GM19043 (cell line): ENCODE data around the gene ATP8B1.
"Not testable (repeated sequence)": the region's sequence is repeated elsewhere in the genome, so short reads cannot be mapped to it uniquely, and the experiment has no call there.

Experiments
- ATAC-seq: cut with Tn5 transposase; IDR thresholded peaks from one replicate; pipeline ENCODE4 v1.9.1; 2021; ENCODE audit warnings: low read depth; ENCODE audit not compliant: unreplicated experiment

Gene ATP8B1

GRCh38 chr18:57677262-57678211, 125.6 kb downstream of the ATP8B1 start:
- no peak for ATAC-seq

DNA sequence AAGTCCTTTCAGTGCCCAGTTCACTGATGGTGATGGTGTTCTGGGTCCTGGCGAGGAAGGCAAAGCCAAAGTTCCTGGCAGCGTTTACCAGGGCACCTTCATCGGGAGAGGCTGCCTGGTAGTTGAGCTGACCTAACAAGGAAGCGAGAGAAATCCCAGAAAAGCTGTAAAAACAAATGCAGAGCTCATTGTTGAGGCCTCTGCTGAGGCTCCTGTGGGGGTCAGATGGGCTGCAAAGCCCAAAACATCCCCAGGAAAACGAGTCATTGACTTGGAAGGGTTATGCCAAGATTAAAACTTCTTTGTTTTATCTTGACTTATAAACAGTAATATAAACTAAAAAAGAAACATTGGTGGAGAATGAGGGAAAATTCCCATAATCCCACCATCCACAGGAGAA, 128.2 kb downstream of the ATP8B1 start:
- no peak for ATAC-seq

- no peak for ATAC-seq
Observed at GRCh38 chr18:57670046-57670445, 133.1 kb downstream of the ATP8B1 start.

DNA sequence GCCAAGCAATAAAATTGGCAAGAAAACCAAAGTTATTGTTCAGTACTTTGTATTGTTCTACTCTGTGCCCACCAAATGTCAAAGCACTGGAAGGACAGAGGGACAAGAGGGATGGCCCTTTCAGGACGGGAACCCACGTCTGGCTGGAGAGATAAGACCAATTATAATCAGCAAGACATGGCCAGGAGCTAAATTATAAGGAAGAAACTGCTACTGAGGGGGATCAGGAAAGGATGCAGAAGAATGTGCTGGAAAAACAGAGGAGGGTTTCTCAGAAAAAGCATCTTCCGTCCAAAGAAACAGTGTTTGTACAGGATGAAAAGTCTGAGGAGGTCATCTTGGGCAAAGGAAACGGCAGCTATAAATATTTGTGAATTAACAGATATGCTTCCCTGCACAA, 135.1 kb downstream of the ATP8B1 start:
- ATAC-seq, result no peak

DNA sequence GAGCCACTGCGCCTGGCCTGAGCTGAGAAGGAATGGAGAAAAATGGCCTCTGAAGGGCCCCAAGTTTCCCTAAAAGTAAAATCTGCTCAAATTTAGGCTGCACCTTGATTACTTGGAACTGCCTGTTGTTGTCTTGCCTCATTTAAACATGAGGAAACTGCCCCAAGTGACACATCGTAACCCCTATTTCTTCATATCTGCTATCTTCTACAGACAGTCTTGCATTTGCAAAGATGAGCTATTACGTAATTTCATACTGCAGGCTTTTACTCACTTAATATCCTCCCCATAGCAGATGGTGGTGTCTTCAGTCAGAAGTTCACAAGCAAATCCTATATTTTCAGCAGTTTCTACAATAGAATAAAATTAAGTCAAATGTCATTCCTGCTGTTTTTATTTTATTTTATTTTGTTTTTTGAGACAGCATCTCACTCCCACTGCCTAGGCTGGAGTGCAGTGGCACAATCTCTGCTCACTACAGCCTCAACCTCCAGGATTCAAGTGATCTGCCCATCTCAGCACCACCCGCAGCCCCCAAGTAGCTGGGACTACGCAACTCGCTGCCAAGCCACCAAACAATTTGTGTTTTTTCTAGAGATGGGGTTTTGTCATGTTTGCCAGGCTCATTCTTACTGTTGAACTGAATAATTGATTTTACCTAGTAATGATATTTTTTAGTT, 136.2 kb downstream of the ATP8B1 start:
- no peak for ATAC-seq

GRCh38 chr18:57664568-57665165, 138.4 kb downstream of the ATP8B1 start:
- no peak for ATAC-seq

- ATAC-seq, result no peak
Observed at GRCh38 chr18:57660961-57661360, 142.2 kb downstream of the ATP8B1 start.

- ATAC-seq, result no peak
Observed at GRCh38 chr18:57659460-57660102, 143.5 kb downstream of the ATP8B1 start.

GRCh38 chr18:57657542-57657941, 145.6 kb downstream of the ATP8B1 start:
- no peak for ATAC-seq

- ATAC-seq, result no peak
Observed at GRCh38 chr18:57655740-57656139, 147.4 kb downstream of the ATP8B1 start.

GRCh38 chr18:57651914-57652313, 151.2 kb downstream of the ATP8B1 start:
- no peak for ATAC-seq

DNA sequence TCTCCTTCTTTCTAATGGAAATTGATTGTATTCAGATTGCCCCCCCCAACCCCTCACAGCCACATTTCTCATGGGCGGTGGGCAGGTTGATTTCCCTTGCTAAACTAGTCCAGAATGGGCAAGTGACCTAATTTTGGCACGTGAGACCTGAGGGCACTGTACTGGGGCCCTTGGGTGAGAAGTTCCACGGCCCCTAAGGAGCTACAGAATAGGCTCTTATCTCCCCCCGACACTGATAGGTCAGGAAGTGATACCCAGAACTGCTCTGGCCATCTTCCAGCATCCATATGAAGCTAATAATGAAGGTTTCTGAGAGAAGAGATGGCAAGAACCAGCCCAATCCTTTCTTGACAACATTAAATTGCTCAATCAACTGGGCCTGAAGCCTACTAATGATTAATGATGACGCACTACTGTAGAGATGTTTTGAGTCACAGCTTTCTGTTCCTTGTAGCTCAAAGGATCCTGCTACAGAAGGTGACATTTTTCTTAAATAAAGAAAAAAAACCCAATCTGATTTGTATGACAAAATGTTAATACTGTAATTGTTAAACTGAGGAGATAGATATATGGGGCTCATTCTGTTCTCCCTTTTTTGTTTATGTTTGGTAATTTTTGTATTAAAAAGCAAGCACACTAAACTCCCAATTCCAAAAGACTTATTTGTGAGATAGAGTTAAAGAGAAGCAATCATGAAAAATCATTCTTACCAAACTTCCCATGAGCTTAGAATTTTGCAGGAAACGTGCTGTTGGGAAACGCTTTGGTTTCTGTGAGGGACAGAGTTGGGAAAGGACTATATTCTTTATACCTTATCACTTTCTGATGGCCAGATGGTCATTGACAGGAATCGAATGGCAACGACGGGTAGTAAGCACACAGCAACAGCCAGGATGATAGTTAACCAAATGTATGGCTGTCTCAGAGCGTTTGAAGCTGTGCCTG, 153.3 kb downstream of the ATP8B1 start:
- peak; percentile 97 for ATAC-seq

GRCh38 chr18:57648414-57648813, 154.7 kb downstream of the ATP8B1 start:
- ATAC-seq, result no peak

- no peak for ATAC-seq
Observed at GRCh38 chr18:57644540-57644939, 158.6 kb downstream of the ATP8B1 start.

DNA sequence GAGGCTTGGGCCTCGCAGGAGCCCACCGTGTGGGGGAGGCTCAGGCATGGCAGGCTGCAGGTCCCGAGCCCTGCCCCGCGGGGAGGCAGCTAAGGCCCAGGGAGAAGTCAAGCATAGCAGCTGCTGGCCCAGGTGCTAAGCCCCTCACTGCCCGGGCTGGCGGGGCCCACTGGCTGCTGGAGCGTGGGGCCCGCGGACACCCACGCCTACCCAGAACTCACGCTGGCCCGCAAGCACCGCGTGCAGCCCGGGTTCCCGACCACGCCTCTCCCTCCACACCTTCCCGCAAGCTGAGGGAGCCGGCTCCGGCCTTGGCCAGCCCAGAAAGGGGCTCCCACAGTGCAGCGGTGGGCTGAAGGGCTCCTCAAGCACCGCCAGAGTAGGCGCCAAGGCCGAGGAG, 159.4 kb downstream of the ATP8B1 start:
- ATAC-seq, result not testable (repeated sequence)

- not testable (repeated sequence) for ATAC-seq
Observed at GRCh38 chr18:57642462-57642861, 160.7 kb downstream of the ATP8B1 start.

DNA sequence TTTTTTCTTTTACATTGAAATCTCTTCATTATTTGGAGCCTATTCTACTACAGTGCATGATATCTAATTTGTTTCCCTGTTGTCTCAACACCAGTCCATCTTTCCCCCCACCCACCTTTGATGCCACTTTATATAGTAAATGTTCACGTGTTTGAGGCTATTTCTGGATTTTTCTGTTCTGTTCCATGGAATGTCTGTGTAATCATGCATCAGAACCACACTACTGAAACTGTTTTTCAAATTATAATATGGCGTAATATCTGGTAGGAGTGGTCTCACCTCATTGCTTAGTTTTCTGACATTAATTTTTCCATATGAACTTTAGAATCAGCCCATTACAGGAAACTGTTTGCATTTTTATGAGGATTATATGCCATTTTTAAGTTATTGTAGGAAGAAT, 162.4 kb downstream of the ATP8B1 start:
- ATAC-seq, result no peak

GRCh38 chr18:57640236-57640635, 162.9 kb downstream of the ATP8B1 start:
- ATAC-seq, result no peak

DNA sequence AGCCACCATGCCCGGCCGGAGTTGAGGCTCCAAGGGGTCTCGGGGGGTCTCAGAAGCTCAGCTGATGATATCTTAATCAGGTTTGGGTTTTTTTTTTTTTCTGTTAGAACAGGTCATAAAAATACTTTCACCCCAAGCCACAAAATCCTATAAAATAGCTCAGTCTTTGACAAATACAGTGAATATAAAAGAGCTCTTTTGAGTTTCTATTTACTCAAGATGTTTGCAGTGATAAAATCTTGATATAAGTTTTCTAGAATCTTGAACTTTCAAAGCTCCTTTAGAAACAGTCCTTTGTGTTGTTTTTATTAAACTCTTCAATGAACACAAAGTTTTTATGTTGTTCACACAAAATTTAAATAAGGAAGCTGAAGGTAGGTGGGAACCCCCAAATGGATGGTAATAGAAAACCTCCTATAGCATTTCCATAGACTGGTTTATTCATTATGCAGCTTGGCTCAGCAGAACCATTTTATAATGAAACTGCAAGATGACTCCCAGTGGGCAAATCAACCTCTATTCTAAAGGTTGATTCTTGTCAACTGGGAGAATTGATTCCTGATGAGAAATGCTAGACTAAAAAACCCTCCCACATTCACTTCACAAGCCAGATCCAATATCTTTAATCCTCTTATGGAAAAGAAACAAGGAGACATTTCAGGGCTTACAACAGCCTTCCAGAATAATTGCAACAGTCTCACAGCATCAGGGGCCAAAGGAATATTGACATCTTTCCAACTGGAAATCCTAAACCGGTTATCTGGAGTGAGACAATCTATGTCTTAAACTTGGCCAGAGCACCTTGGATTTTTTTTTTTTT, 167.9 kb downstream of the ATP8B1 start:
- no peak for ATAC-seq
